Activated T-helper 1 cell treated with Interleukin-2 at 50 U/mL for 16 hours (primary cell): Measurements from ENCODE around the gene FHIP1A.

Experiments
- DNase-seq: peaks from one replicate; pipeline ENCODE4 v3.0.0-alpha.2; 2020; ENCODE audit warnings: low read depth

FHIP1A gene

DNA sequence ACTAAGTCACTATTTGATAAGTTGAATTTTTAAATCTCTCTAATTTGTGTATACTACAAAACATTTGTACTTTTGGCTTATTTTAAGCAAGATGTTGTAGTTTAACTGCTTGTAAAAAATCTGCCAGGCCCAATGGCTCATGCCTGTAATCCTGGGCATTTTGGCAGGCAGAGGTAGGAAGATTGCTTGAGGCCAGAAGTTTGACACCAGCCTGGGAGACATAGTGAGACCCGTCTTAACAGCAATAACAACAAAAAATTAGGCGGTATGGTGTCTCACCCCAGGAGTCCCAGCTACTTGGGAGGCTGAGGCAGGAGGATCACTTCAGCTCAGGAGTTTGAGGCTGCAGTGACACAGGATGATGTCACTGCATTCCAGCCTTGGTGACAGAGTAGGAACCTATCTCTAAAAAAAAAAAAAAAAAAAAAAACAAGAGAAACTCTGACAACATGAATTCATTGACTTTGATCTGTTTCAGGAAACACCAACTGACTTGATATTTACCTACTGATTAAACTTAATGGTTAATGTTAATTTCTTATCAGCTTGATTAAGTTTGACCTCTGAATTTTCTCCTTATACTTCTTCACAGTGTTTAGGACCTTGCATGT lies 8.9 kb downstream of the FHIP1A start:
- no peak for DNase-seq

GRCh38 chr4:151418385-151418784 lies 9.4 kb downstream of the FHIP1A start:
- DNase-seq = no peak

GRCh38 chr4:151418856-151419255 lies 9.9 kb downstream of the FHIP1A start:
- DNase-seq = no peak

GRCh38 chr4:151420250-151420807 lies 11.4 kb downstream of the FHIP1A start:
- DNase-seq = no peak

- no peak for DNase-seq
Measured at GRCh38 chr4:151422854-151423253, 13.9 kb downstream of the FHIP1A start.

GRCh38 chr4:151426513-151426912 lies 17.5 kb downstream of the FHIP1A start:
- DNase-seq = no peak

DNA sequence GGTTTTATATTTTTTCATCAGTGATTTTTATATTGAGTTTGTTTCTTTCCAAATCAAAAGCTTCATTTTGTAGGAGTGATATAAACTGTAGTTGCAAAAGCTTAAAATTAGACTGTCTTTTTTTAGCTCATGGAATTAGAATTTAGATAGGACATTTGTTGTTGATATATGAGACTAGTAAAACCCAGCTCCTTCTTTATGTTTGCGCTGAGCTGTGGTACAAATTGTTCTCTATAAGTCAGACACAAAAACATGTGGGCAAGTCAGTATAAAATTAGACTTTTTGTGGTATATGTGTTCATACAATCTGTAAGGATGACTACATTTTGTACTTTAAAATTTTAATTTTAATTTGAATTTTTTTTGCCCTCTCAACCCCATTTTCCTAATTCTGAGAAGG lies 18.3 kb downstream of the FHIP1A start:
- no peak for DNase-seq

DNA sequence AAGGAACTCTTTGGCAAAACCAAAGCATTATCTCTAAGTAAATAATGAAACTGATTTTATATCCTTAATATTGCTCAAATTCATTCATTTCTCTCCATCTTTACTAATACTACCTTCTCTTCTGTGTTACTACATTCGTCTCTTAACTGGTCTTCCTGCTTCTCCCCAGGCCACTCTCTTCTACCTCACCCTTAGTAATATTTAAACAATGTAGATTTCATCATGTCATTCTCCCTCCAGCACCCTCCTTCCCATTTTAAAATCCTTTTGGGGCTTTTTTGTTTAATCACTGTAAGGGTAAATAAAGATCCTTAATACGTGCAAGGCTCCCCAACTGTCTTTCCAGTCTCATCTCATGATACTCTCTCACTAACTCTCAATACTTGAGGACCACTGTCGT lies 19.4 kb downstream of the FHIP1A start:
- no peak for DNase-seq

DNA sequence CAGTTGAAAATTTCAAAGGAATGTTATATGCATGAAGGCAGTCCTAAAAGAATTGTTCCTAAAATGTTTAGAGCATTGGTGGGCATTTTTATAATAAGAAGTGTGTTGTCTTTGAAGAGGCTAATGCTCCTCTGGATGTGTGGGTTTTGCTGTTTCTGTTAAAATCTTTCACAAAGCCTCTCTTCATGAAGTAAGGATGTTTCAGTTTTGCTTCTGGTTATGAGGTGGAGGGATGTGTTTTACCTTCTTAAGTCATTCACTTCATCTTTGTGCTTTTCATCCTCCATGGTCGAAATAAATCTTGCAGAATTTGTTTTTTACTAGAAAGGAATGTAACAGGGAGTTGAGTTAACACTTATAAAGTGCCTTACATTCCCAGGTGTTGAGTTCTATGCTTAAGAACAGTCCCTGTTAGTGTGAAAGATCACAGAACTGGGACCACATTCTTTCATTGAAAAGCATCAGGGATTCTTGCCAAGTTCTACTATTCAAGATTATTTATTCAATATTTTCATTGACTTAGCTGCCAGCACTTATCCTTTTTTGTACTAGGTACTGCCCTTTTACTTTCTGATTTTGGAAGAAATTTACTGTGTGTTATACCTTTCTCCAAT lies 21.1 kb downstream of the FHIP1A start:
- no peak for DNase-seq

- DNase-seq = no peak
Measured at GRCh38 chr4:151430740-151431457, 21.9 kb downstream of the FHIP1A start.

GRCh38 chr4:151431728-151432127 lies 22.8 kb downstream of the FHIP1A start:
- no peak for DNase-seq

GRCh38 chr4:151432654-151433053 lies 23.7 kb downstream of the FHIP1A start:
- no peak for DNase-seq

GRCh38 chr4:151434183-151434860 lies 25.3 kb downstream of the FHIP1A start:
- DNase-seq = no peak

- DNase-seq = no peak
Measured at GRCh38 chr4:151436093-151436518, 27.1 kb downstream of the FHIP1A start.

DNA sequence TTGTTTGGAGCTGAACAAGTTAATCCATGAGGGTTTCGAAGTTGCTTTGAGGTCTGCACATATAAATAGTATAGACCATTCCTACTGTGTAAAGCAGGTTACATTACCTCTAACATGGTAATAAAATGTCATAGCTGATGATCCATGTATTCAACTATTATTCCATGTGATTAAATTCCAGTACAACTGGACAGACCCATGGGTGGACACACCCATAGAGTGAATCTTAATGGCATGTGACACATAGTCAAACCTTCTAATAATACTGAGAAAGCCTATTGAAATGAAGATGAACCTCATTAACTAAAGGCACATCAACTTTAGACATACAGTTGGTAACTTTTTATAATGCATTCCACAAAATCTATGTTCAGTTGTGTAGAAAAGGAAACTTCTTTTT lies 28.5 kb downstream of the FHIP1A start:
- no peak for DNase-seq

- no peak for DNase-seq
Measured at GRCh38 chr4:151438154-151438553, 29.2 kb downstream of the FHIP1A start.

- DNase-seq = no peak
Measured at GRCh38 chr4:151439320-151439719, 30.3 kb downstream of the FHIP1A start.

GRCh38 chr4:151442002-151442401 lies 33.0 kb downstream of the FHIP1A start:
- no peak for DNase-seq

- DNase-seq = no peak
Measured at GRCh38 chr4:151443247-151443646, 34.3 kb downstream of the FHIP1A start.

- DNase-seq = no peak
Measured at GRCh38 chr4:151443752-151444151, 34.8 kb downstream of the FHIP1A start.

DNA sequence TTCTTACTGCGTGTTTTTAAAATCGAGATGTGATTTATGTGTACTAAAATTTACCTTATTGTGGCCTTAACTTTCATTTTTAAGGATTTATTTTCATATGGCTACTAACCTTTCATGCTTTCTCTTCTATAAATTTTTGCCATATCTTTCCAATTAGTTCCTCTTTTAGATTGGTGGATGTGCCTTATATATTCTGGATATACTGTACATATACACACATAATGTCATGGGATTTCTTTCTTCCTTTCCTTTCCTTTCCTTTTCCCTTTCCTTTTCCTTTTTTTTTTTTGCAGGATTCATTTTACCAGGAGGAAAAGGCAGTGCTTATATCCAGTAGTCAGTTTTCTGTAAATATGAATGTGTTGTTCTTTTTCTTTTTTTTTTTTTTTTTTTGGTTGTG lies 37.2 kb downstream of the FHIP1A start:
- DNase-seq = no peak

DNA sequence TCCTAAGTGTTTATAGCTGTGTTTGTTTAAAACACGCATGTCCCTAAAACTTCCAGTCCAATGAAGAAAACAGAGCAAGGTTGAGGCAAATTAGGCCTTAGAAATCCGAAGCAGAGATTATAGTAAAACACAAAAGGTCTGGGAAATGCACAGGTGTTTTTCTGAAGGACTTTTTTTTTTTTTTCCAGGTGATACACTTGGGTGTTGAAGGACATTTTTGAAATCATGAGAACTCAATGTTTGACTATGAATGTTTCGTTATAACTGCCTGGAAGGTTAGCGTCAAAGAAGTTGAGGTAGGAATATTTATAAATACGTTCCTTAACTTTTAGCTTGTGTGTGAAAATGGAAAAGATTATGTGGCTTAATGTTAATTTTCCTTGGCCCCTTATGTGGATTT lies 45.5 kb downstream of the FHIP1A start:
- no peak for DNase-seq

GRCh38 chr4:151455212-151455611 lies 46.2 kb downstream of the FHIP1A start:
- no peak for DNase-seq
